Measurements from ENCODE around the gene GRM7.

- peak; percentile 81 for TF ChIP-seq CTCF (conservative IDR thresholded peaks at IDR 0.05; ENCODE audit: low read length)
- no peak for TF ChIP-seq EZH2phosphoT487 (IDR thresholded peaks at IDR 0.05; ENCODE audit: borderline replicate concordance, low read depth, low read length)
These were observed 283.9 kb downstream of the GRM7 start for GRCh38 chr3:7144697-7145308.
